Measurements from ENCODE around the gene ERI3.
"Not testable (repeated sequence)": the region's sequence is repeated elsewhere in the genome, so short reads cannot be mapped to it uniquely, and the experiment has no call there.

ERI3 gene

DNA sequence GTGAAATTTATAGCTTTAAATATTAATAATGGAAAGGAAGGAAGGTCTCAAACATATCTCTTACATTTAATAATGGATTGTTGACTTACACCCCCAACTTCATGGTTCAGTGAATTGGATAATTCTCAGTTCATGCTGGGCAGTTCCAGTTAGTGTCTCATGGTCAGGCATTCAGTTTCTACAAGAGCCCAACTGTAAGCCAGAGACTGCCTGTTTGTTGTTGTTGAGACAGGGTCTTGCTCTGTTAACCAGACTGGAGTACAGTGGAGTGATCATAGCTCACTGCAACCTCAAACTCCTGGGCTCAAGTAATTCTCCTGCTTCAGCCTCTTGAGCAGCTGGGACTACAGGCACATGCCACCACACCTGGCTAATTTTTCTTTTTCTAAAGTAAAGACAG lies 146.8 kb downstream of the ERI3 start:
- in situ Hi-C loops (cut with HindIII; ENCODE audit: low pct_unique_long_range_greater_than_20kb, low sequenced_read_pairs): no loop called here
- TF ChIP-seq JUND (IDR thresholded peaks at IDR 0.05; ENCODE audit: low read depth): no peak
- no peak for DNase-seq (ENCODE audit: low read depth in 1 of 2, low spot score in 1 of 2)

DNA sequence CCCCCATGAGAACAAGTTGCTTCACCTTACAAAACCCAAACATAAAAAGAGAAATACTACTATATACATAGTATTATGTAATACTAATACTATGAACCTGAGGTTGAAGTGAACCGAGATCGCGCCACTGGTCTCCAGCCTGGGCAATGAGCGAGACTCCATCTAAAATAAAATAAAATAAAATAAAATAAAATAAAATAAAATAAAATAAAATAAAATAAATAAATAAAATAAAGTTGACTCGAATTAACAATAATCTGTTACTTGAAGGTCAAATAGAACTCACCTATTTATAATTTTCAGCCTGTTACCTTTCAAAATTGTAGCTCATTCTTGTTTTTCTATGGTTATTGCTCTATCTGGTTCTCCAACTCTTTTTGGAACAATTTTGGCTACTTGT lies 148.5 kb downstream of the ERI3 start:
- DNase-seq (ENCODE audit: low read depth in 1 of 2, low spot score in 1 of 2); in situ Hi-C loops (cut with HindIII; ENCODE audit: low pct_unique_long_range_greater_than_20kb, low sequenced_read_pairs): not testable (repeated sequence)

DNA sequence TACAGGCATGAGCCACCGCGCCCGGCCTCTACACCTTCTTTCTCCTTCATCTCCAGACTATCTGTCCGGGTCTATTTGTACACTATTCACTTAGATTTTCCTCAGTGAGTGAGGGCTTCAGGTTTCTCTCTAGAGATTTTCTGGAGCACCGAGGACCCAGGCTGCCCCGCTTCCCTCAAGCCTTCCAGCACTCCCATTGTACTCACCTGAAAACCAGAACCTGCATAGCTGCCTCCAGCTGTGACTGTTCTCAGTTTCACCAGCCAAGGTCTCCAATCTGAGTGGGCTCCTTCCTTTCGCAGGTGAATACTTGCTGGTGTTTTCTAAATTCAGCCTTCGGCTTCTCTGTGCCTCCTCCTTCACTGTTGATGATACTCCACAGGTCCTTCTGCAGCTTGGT lies 154.7 kb downstream of the ERI3 start:
- in situ Hi-C loops (cut with HindIII; ENCODE audit: low pct_unique_long_range_greater_than_20kb, low sequenced_read_pairs): no loop called here
- no peak for DNase-seq (ENCODE audit: low read depth in 1 of 2, low spot score in 1 of 2)
- TF ChIP-seq JUND (IDR thresholded peaks at IDR 0.05; ENCODE audit: low read depth): no peak

DNA sequence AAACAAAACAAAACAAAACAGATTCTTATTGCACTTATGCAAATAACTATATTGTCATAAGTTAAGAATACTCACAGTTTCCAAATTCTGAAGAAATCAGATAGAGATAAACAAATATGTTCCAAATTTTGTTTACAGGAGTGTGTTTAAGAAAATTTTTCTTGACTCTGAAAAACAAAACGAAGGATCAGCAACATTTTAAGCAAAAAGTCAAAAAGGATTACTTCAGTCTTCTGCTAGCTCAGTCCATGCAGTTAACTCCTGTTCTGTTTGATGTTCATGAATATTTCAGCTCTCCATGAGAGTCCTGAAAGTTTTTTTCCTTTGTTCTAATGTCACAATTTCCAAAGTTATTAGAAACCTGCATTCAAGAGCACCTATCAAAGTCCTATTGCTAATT lies 180.4 kb downstream of the ERI3 start:
- DNase-seq (ENCODE audit: low read depth in 1 of 2, low spot score in 1 of 2): no peak
- no peak for TF ChIP-seq JUND (IDR thresholded peaks at IDR 0.05; ENCODE audit: low read depth)
- in situ Hi-C loops (cut with HindIII; ENCODE audit: low pct_unique_long_range_greater_than_20kb, low sequenced_read_pairs): no loop called here

Measured in T47D (cell line).